HG02870 (cell line): ENCODE results near the gene DLG2.
A peak's percentile ranks its signal among the peaks of the same experiment; 100 is the strongest.
"Not testable (repeated sequence)": the region's sequence is repeated elsewhere in the genome, so short reads cannot be mapped to it uniquely, and the experiment has no call there.

Experiments used
- ATAC-seq: cut with Tn5 transposase; IDR thresholded peaks from one replicate; pipeline ENCODE4 v1.9.1; 2021; ENCODE audit warnings: mild to moderate bottlenecking, moderate library complexity; ENCODE audit not compliant: unreplicated experiment

Gene DLG2

DNA sequence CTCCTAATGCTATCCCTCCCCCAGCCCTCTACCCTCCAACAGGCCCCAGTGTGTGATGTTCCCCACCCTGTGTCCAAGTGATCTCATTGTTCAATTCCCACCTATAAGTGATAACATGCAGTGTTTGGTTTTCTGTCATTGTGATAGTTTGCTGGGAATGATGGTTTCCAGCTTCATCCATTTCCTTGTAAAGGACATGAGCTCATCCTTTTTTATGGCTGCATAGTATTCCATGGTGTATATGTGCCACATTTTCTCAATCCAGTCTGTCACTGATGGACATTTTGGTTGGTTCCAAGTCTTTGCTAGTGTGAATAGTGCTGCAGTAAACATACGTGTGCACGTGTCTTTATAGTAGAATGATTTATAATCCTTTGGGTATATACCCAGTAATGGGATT lies 277.6 kb downstream of the DLG2 start:
- not testable (repeated sequence) for ATAC-seq

DNA sequence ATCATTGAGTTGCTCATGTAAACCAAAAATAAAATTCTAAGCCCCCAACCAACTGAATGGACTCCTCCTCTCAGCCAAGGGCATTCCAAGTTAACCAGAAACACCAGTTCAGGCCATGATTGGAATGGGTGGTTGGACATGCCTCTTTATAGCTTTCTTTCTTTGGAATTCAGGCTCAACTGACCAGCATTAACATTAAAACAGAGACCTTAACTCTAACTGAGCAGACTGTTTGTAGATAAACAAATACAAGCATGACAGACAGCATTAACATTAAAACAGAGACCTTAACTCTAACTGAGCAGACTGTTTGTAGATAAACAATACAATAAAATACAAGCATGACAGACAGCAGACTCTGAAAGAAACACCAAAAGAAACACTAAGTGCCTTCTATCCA lies 278.2 kb downstream of the DLG2 start:
- ATAC-seq: no peak

GRCh38 chr11:85347291-85347690 lies 279.9 kb downstream of the DLG2 start:
- ATAC-seq: no peak

DNA sequence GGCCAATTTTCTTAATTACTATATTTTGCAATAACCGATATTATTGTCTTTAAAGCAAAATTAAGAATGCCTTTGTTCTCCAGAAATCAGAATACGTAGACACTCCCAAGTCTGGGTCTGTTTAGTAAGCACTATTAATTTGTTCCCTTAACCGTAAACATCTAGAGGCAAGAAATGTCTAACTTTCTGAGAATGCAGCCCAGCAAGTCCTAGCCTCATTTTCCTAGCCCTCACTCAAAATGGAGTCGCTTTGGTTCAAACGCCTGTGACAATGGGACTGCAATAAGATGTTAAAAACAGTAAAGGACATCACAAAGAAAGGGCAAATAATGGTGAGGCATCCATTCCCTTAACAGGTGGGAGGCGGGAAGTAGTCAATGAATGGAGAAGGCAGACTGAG lies 280.7 kb downstream of the DLG2 start:
- no peak for ATAC-seq

- ATAC-seq: not testable (repeated sequence)
Observed at GRCh38 chr11:85340846-85341245, 286.3 kb downstream of the DLG2 start.

GRCh38 chr11:85318573-85318972 lies 308.6 kb downstream of the DLG2 start:
- no peak for ATAC-seq

DNA sequence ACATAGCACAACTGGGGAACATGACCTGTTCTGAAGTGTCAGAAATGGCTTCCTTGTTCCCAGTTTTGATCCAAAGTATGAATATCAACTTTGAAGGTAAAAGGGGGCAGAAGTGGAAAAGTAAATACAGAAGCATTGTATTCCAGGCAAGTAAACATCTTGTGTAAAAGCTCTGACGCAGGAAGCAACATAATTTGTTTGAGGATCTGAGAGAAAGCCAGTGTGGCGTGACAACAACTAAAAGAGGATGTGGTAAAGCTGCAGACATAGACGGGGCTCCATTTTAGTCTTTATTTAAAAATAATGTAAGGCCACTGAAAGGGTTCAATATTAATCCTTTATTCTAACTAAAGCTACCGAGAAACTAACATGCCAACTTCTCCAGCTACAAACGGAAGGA lies 310.2 kb downstream of the DLG2 start:
- ATAC-seq: peak; percentile 99

- no peak for ATAC-seq
Observed at GRCh38 chr11:85313741-85314140, 313.4 kb downstream of the DLG2 start.

DNA sequence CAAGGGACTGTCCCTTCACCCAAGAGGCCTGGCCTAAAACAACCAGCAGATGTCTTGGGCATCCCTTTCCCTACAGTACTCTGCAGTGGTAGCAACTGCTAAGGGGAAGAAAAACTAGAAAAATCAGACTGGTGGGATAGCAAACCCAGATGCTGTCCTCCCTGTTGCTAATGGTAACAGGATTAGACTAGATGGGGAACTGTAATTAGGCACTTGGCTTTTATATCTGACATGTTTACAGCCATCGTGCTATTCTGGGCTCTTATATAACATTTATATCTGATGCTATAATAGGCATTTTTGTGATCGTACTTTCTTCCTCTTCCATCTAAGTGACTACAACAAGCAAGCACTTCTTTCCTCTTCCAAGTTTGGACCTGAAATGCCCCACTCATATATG lies 316.7 kb downstream of the DLG2 start:
- ATAC-seq: no peak

DNA sequence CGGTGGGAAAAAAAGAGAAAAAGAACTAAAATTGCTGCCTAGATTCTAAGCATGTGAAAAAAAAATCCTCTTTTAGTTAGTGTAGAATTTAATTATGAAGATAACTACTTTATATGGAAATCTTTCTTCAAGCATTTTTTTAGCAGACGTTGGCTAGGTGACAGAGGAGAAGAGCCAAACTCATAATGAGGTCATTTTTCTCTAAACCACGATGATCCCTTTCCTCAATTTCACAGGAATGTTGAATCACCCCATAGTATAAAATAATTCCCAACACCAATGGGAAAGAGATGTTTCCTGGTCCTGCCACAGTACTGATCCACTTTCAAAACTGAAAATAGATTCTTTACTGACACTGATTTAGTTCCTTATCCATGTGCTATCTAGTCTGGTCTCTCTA lies 319.8 kb downstream of the DLG2 start:
- ATAC-seq: no peak

GRCh38 chr11:85301895-85302678 lies 325.1 kb downstream of the DLG2 start:
- no peak for ATAC-seq

DNA sequence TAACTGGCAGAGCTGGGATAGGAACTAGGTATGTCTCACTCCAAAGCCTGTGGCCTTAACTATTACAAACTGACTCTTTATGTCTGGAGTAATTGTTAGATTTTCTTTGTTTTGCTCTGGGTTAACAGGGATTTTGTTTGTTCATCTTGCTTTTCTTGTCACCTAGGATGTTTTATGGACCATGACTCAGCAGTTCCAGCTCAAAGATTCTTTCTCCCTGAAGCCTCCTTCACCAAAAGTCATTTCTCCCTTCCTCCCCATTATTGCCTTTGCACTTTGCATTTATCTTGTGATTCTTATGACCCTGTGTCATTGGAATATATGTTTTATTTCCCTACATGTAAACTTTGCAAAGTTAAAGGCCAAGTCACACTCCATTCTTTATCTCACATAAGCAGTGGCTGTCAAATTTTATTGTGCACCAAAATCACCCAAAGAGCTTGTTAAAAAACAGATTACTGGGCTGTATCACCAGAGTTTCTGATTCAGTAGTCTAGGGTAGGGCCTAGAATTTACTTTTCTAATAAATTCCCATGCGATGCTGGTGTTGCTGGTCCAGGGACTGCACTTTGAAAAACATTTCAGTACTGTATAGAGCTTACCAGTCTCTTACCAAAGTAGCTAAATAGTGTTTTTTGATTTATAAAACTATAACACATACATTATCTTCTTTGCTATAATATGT lies 327.7 kb downstream of the DLG2 start:
- ATAC-seq: no peak

- no peak for ATAC-seq
Observed at GRCh38 chr11:85295694-85296271, 331.4 kb downstream of the DLG2 start.

GRCh38 chr11:85281550-85281949 lies 345.6 kb downstream of the DLG2 start:
- no peak for ATAC-seq

- ATAC-seq: no peak
Observed at GRCh38 chr11:85279267-85279666, 347.9 kb downstream of the DLG2 start.

DNA sequence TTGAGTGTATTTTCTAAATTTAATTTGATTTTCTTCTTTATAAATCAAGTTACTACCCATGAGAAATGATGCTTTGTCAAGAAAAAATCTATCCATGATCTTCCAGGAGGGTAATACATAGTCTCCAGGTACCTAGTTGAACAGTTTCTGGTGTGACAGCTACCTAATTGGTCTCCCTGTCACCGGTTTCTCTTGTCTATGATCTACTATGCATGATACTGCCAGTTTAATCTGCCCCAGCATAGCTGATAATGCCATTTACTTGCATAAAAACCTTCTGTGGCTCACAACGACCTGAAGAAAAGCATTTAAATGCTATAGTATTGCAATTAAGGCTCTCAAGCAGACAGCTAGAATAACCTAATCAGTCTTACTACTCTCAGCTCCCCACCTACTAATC lies 349.5 kb downstream of the DLG2 start:
- no peak for ATAC-seq

- ATAC-seq: no peak
Observed at GRCh38 chr11:85276332-85276731, 350.8 kb downstream of the DLG2 start.

DNA sequence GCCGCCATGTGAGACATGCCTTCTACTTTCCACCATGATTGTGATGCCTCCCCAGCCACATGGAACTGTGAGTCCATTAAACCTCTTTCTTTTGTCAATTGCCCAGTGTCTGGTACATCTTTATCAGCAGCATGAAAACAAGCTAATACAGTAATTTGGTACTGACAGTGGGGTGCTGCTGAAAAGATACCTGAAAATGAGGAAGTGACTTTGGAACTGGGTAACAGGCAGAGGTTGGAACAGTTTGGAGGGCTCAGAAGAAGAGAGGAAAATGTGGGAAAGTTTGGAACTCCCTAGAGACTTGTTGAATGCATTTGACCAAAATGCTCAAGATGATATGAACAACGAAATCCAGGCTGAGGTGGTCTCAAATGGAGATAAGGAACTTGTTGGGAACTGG lies 356.8 kb downstream of the DLG2 start:
- not testable (repeated sequence) for ATAC-seq

DNA sequence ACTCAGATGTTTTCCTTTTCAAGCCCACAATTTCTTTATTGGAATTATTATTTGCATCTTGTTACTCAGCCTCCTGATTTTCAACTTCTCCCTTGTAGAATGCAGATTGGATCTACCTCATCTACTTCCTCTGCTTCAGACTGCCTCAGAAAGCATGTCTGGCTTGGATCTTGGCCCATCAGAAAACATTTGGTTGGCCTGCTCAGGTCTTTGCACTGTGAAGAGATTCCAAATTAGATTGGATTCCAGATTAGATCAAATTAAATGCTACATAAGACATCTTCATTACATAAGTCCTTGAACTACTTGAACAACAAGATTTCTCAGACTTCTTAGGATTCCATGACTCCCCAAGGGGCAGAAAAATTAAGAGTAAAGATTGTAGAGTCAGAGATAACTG lies 358.0 kb downstream of the DLG2 start:
- ATAC-seq: no peak

DNA sequence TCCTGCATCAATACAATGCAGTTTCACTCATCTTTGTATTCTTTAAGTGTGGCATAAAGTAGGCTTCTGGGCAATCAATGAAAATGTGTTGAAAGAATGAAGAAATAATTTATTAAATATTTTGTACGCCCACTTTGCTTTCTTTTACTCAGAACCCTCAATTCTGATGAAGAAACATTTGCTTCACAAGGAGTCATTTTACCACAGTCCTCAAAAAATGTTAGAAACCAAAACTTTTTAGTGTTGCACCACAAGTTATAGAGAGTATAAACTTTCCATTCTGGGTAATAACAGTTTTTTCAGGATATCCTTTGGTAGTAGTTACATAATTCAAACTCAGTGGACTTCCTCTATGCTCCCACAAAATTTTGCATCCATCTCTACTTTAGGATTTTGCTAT lies 360.5 kb downstream of the DLG2 start:
- ATAC-seq: no peak

- ATAC-seq: no peak
Observed at GRCh38 chr11:85263328-85263727, 363.8 kb downstream of the DLG2 start.

GRCh38 chr11:85257837-85258236 lies 369.3 kb downstream of the DLG2 start:
- no peak for ATAC-seq
